SH-SY5Y (cell line): ENCODE data around the gene ATP12A.

ENCODE experiments used
- GATA2 ChIP-seq: IDR thresholded peaks from 2 replicates; pipeline ENCODE4 v1.6.1; 2011; ENCODE audit warnings: mild to moderate bottlenecking, low read depth, low read length
- GATA3 ChIP-seq: IDR thresholded peaks from 2 replicates; pipeline ENCODE4 v1.6.1; 2011; ENCODE audit warnings: low read depth, mild to moderate bottlenecking, low read length, moderate library complexity

- TF ChIP-seq GATA2 (no peak), GATA3 (no peak)
These were observed 60.0 kb downstream of the ATP12A start for GRCh38 chr13:24740014-24740890.
